ENCODE measurements around the gene TES. TPM values are rescaled to one million over a fixed set of nuclear protein-coding genes. Genes with fewer than 3 reads are reported as not detected.

The TES gene
- total and polyA plus RNA-seq, 9 of the 15 experiments (the other 6 are each of a cell fraction or from before 2014, with no cell fraction given), result 20.7 to 61.6 (median 53.8) TPM

GRCh38 chr7:116271963-116272886 is 61.9 kb downstream of the TES start:
- Histone ChIP-seq H3K9ac (ENCODE audit: insufficient read depth in 1 of 2, low read depth in 2 of 2, low read length in 2 of 2) (no peak overlapping the region), H3K9me1 (ENCODE audit: control insufficient read depth, insufficient read depth, low read length) (no peaks in the 10 kb centered on the region), H4K20me1 (replicated peaks; ENCODE audit: control insufficient read depth, insufficient read depth, low read length) (no peaks in the 10 kb centered on the region), H3K4me2 (ENCODE audit: insufficient read depth, low read length) (no peak overlapping the region), H3K27me3 (ENCODE audit: control insufficient read depth in 2 of 2, insufficient read depth in 2 of 2, low read length in 2 of 2) (no peaks in the 10 kb centered on the region), H3K79me2 (ENCODE audit: control insufficient read depth, insufficient read depth, low read length) (no peaks in the 10 kb centered on the region), H3K36me3 (ENCODE audit: control insufficient read depth, insufficient read depth, low read length) (no peaks in the 10 kb centered on the region; the same call in 2 of the 3 replicates), H3K27ac (ENCODE audit: extremely low read depth, low read depth, low read length) (no peak overlapping the region), H3K4me3 (no peak overlapping the region), H3K9me3 (replicated peaks; ENCODE audit: control insufficient read depth, insufficient read depth, low read depth, low read length) (no peaks in the 10 kb centered on the region), H2AFZ (ENCODE audit: low read depth, low read length) (no peak overlapping the region), H3K4me1 (replicated peaks in 1 of 2; ENCODE audit: control insufficient read depth in 2 of 2, insufficient read depth in 2 of 2, low read length in 2 of 2) (no peaks in the 10 kb centered on the region)
- intact Hi-C loops (cut with micrococcal nuclease) (no loop called here), in situ Hi-C loops (cut with MboI) (no loop called here)
- TF ChIP-seq CEBPG (CRISPR knock-in tag; IDR thresholded peaks at IDR 0.05), result no peak
- TF ChIP-seq CEBPG (tag; conservative IDR thresholded peaks at IDR 0.05 in 1 of 2, IDR thresholded peaks at IDR 0.05 in 1 of 2), result peak in 1 of 2 experiments; percentile 58; a peak in 2 of 4 replicates
- 0 out of 2 replicates have a peak, but pooled peaks have one; percentile 24 for TF ChIP-seq FOSL1 (tag; conservative IDR thresholded peaks at IDR 0.05)
- no peak for TF ChIP-seq OTX1 (CRISPR knock-in tag; IDR thresholded peaks at IDR 0.05)
- DNase-seq (ENCODE audit: extremely low read depth in 1 of 4, low spot score in 3 of 4), result no peak
- CTCF ChIA-PET (ENCODE audit: low intra/inter-chr PET ratio), result no interaction called here
- WGBS (ENCODE audit: insufficient coverage, low coverage, missing lambda C conversion rate), result 4% methylated on average over 4 of the region's 4 CpGs
- FAIRE-seq, result no peak
- POLR2A ChIA-PET, result interaction anchor here (0.6 to 1.4 kb wide), 3 partner anchors 13 to 117 kb away, joined by 3 to 5 read pairs (median 3); no protein-coding TSS in a partner anchor
- no TSS peak for BruUV-seq (replicated peaks)
- ATAC-seq, result no peak

Data from K562 (cell line).